Muscle layer of duodenum (tissue), 2 donors: ENCODE data around the gene DCT.

Experiments used
- H3K27ac ChIP-seq: one replicate; pipeline ENCODE4 v1.7.0; 2013; ENCODE audit warnings: mild to moderate bottlenecking, low read length
- H3K27me3 ChIP-seq: one replicate; pipeline ENCODE4 v1.7.0; 2013; ENCODE audit warnings: low read depth, mild to moderate bottlenecking, control low read depth, low read length
- H3K36me3 ChIP-seq, 2 donors: one replicate each; pipeline ENCODE4 v1.7.0; 2013; ENCODE audit warnings: low read length in 2 of 2, control low read depth in 1 of 2, mild to moderate bottlenecking in 1 of 2; ENCODE audit not compliant: insufficient read depth in 2 of 2, control insufficient read depth in 1 of 2
- H3K4me1 ChIP-seq, 2 donors: one replicate each; pipeline ENCODE4 v1.7.0; 2013; ENCODE audit warnings: low read length in 2 of 2, mild to moderate bottlenecking in 2 of 2, control low read depth in 1 of 2, moderate library complexity in 1 of 2; ENCODE audit not compliant: insufficient read depth in 2 of 2, control insufficient read depth in 1 of 2
- H3K4me3 ChIP-seq, 2 donors: one replicate each; pipeline ENCODE4 v1.7.0; 2013; ENCODE audit warnings: low read length in 2 of 2, low read depth in 1 of 2, mild to moderate bottlenecking in 1 of 2
- H3K9me3 ChIP-seq, 2 donors: one replicate each; pipeline ENCODE4 v1.7.0; 2013; ENCODE audit warnings: low read length in 2 of 2, control low read depth in 1 of 2, mild to moderate bottlenecking in 1 of 2; ENCODE audit not compliant: control insufficient read depth in 1 of 2
- donor health status: healthy.

Gene DCT

GRCh38 chr13:94495806-94496205, 16.3 kb upstream of the DCT start:
- Histone ChIP-seq H3K27me3 (no peaks in the 10 kb centered on the region), H3K27ac (no peak overlapping the region), H3K36me3 (no peaks in the 10 kb centered on the region), H3K9me3 (no peaks in the 10 kb centered on the region), H3K4me1 (no peaks in the 10 kb centered on the region), H3K4me3 (no peak overlapping the region)

GRCh38 chr13:94494026-94494425, 14.5 kb upstream of the DCT start:
- Histone ChIP-seq H3K4me1 (no peaks in the 10 kb centered on the region), H3K27me3 (no peaks in the 10 kb centered on the region), H3K9me3 (no peaks in the 10 kb centered on the region), H3K27ac (no peak overlapping the region), H3K4me3 (no peak overlapping the region), H3K36me3 (no peaks in the 10 kb centered on the region)

GRCh38 chr13:94487043-94487442, 7.6 kb upstream of the DCT start:
- Histone ChIP-seq H3K9me3 (no peaks in the 10 kb centered on the region), H3K27ac (no peak overlapping the region), H3K4me1 (no peaks in the 10 kb centered on the region), H3K27me3 (no peaks in the 10 kb centered on the region), H3K36me3 (no peaks in the 10 kb centered on the region), H3K4me3 (no peak overlapping the region)

GRCh38 chr13:94483970-94484369, 4.5 kb upstream of the DCT start:
- no peaks in the 10 kb centered on the region for H3K4me1 ChIP-seq
- H3K27ac ChIP-seq = no peak overlapping the region
- H3K9me3 ChIP-seq = no peaks in the 10 kb centered on the region
- H3K36me3 ChIP-seq = no peaks in the 10 kb centered on the region
- no peak overlapping the region for H3K4me3 ChIP-seq
- H3K27me3 ChIP-seq = no peaks in the 10 kb centered on the region

- no peaks in the 10 kb centered on the region for H3K36me3 ChIP-seq
- no peaks in the 10 kb centered on the region for H3K27me3 ChIP-seq
- H3K4me3 ChIP-seq = no peak overlapping the region
- no peak overlapping the region for H3K27ac ChIP-seq
- no peaks in the 10 kb centered on the region for H3K9me3 ChIP-seq
- no peaks in the 10 kb centered on the region for H3K4me1 ChIP-seq
These were observed 2.5 kb upstream of the DCT start for GRCh38 chr13:94481941-94482340.

- Histone ChIP-seq H3K36me3 (no peaks in the 10 kb centered on the region), H3K4me1 (no peaks in the 10 kb centered on the region), H3K27me3 (no peaks in the 10 kb centered on the region), H3K4me3 (no peak overlapping the region), H3K9me3 (no peaks in the 10 kb centered on the region), H3K27ac (no peak overlapping the region)
These were observed 1.2 kb upstream of the DCT start for GRCh38 chr13:94480672-94481145.

GRCh38 chr13:94478913-94479312, 569 bp downstream of the DCT start:
- Histone ChIP-seq H3K9me3 (no peaks in the 10 kb centered on the region), H3K36me3 (no peaks in the 10 kb centered on the region), H3K4me3 (no peak overlapping the region), H3K27ac (no peak overlapping the region), H3K27me3 (no peaks in the 10 kb centered on the region), H3K4me1 (no peaks in the 10 kb centered on the region)

- no peak overlapping the region for H3K27ac ChIP-seq
- H3K4me1 ChIP-seq = no peaks in the 10 kb centered on the region
- H3K4me3 ChIP-seq = no peak overlapping the region
- no peaks in the 10 kb centered on the region for H3K9me3 ChIP-seq
- no peaks in the 10 kb centered on the region for H3K36me3 ChIP-seq
- no peaks in the 10 kb centered on the region for H3K27me3 ChIP-seq
These were observed 9.4 kb downstream of the DCT start for GRCh38 chr13:94470126-94470525.

- Histone ChIP-seq H3K4me1 (no peaks in the 10 kb centered on the region), H3K27ac (no peak overlapping the region), H3K27me3 (no peaks in the 10 kb centered on the region), H3K4me3 (no peak overlapping the region), H3K36me3 (no peaks in the 10 kb centered on the region), H3K9me3 (no peaks in the 10 kb centered on the region)
These were observed 14.7 kb downstream of the DCT start for GRCh38 chr13:94464771-94465170.

- no peaks in the 10 kb centered on the region for H3K4me1 ChIP-seq
- H3K9me3 ChIP-seq = no peaks in the 10 kb centered on the region
- no peaks in the 10 kb centered on the region for H3K27me3 ChIP-seq
- no peaks in the 10 kb centered on the region for H3K36me3 ChIP-seq
- H3K4me3 ChIP-seq = no peak overlapping the region
- no peak overlapping the region for H3K27ac ChIP-seq
These were observed 16.8 kb downstream of the DCT start for GRCh38 chr13:94462670-94463069.

GRCh38 chr13:94459116-94459515, 20.4 kb downstream of the DCT start:
- Histone ChIP-seq H3K36me3 (no peaks in the 10 kb centered on the region), H3K9me3 (no peaks in the 10 kb centered on the region), H3K4me3 (no peak overlapping the region), H3K4me1 (no peaks in the 10 kb centered on the region), H3K27me3 (no peaks in the 10 kb centered on the region), H3K27ac (no peak overlapping the region)

- no peaks in the 10 kb centered on the region for H3K9me3 ChIP-seq
- no peak overlapping the region for H3K4me3 ChIP-seq
- no peaks in the 10 kb centered on the region for H3K36me3 ChIP-seq
- H3K27me3 ChIP-seq = no peaks in the 10 kb centered on the region
- H3K4me1 ChIP-seq = no peaks in the 10 kb centered on the region
- no peak overlapping the region for H3K27ac ChIP-seq
These were observed 24.1 kb downstream of the DCT start for GRCh38 chr13:94455414-94455813.
